ENCODE measurements around the gene IL17B. TPM values are rescaled to one million over a fixed set of nuclear protein-coding genes. Genes with fewer than 3 reads are reported as not detected.
A peak's percentile ranks its signal among the peaks of the same experiment; 100 is the strongest.

The IL17B gene
- total and polyA plus RNA-seq, 9 of the 15 experiments (the other 6 are each of a cell fraction or from before 2014, with no cell fraction given) = 0.28 to 2.6 (median 0.53) TPM; not detected in 2

- TF ChIP-seq CTCFL (IDR thresholded peaks at IDR 0.05; ENCODE audit: borderline replicate concordance, insufficient read depth, low read depth, low read length, poor library complexity, severe bottlenecking) (peak; percentile 23), SMC3 (conservative IDR thresholded peaks at IDR 0.05; ENCODE audit: insufficient read depth, low read depth, low read length) (peak; percentile 83), ZNF354B (CRISPR knock-in tag; IDR thresholded peaks at IDR 0.05) (no peak), ATF1 (CRISPR knock-in tag; IDR thresholded peaks at IDR 0.05) (no peak), ATF1 (tag; IDR thresholded peaks at IDR 0.05) (peak; percentile 35; the same call in 1 of the 2 replicates), DIDO1 (tag; IDR thresholded peaks at IDR 0.05; ENCODE audit: low read depth) (no peak), ZBTB1 (CRISPR knock-in tag; IDR thresholded peaks at IDR 0.05; ENCODE audit: borderline replicate concordance, low read depth) (no peak), KLF13 (tag; IDR thresholded peaks at IDR 0.05; ENCODE audit: borderline replicate concordance, low read depth) (no peak; the same call in 1 of the 2 replicates), KLF1 (tag; IDR thresholded peaks at IDR 0.05) (no peak), STAT5B (CRISPR knock-in tag; IDR thresholded peaks at IDR 0.05) (no peak), ARNT (IDR thresholded peaks at IDR 0.05) (no peak), GABPB1 (CRISPR knock-in tag; IDR thresholded peaks at IDR 0.05) (no peak), THAP7 (CRISPR knock-in tag; IDR thresholded peaks at IDR 0.05) (no peak), SP1 (CRISPR knock-in tag; IDR thresholded peaks at IDR 0.05) (no peak), MAFK (IDR thresholded peaks at IDR 0.05; ENCODE audit: low read length) (peak; percentile 15; the same call in 1 of the 2 replicates), RAD21 (CRISPR knock-in tag; conservative IDR thresholded peaks at IDR 0.05 in 1 of 2, IDR thresholded peaks at IDR 0.05 in 1 of 2) (peak; percentile 62 to 85), ARID3B (CRISPR knock-in tag; IDR thresholded peaks at IDR 0.05; ENCODE audit: borderline replicate concordance) (no peak), ZNF518B (CRISPR knock-in tag; IDR thresholded peaks at IDR 0.05) (no peak), ATF7 (IDR thresholded peaks at IDR 0.05) (peak; percentile 45; the same call in 1 of the 2 replicates), SRF (CRISPR knock-in tag; IDR thresholded peaks at IDR 0.05) (no peak)
Measured at GRCh38 chr5:149367249-149367971, 11.7 kb downstream of the IL17B start (continued).

Measured in K562 (cell line).